Measurements from ENCODE around the gene LAMB1. TPM values are rescaled to one million over a fixed set of nuclear protein-coding genes. Genes with fewer than 3 reads are reported as not detected.
"Not testable (repeated sequence)": the region's sequence is repeated elsewhere in the genome, so short reads cannot be mapped to it uniquely, and the experiment has no call there.

LAMB1 gene
- total RNA-seq, 2 donors from 2014 or later, result 91.6 to 96.7 TPM

DNA sequence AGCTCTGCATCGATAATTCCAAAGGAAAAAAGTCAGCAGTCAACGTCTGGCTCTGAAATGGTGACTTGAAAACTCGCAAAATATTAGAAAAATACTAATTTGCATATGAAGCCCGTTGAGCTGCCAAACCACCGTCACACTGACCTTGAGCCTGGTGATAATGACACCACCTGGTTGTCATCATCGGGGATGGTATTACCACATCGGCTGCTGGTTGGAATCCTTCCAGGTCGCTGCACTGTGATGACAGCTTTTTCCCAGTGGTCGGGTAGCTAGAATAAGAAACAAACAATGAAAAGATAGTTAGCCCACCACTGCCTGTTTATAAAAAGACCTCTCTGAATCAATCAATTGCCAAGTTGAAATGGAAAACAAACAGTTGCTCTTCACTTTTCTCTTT, 41.6 kb downstream of the LAMB1 start:
- no peaks in the 10 kb centered on the region for H3K27me3 ChIP-seq
- no peak for DNase-seq
- H3K36me3 ChIP-seq, result peaks cover 14% of the 10 kb centered on the region
- TF ChIP-seq, protein P1, sequence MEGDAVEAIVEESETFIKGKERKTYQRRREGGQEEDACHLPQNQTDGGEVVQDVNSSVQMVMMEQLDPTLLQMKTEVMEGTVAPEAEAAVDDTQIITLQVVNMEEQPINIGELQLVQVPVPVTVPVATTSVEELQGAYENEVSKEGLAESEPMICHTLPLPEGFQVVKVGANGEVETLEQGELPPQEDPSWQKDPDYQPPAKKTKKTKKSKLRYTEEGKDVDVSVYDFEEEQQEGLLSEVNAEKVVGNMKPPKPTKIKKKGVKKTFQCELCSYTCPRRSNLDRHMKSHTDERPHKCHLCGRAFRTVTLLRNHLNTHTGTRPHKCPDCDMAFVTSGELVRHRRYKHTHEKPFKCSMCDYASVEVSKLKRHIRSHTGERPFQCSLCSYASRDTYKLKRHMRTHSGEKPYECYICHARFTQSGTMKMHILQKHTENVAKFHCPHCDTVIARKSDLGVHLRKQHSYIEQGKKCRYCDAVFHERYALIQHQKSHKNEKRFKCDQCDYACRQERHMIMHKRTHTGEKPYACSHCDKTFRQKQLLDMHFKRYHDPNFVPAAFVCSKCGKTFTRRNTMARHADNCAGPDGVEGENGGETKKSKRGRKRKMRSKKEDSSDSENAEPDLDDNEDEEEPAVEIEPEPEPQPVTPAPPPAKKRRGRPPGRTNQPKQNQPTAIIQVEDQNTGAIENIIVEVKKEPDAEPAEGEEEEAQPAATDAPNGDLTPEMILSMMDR (IDR thresholded peaks at IDR 0.05), result no peak
- H3K9me3 ChIP-seq, result no peaks in the 10 kb centered on the region
- H3K4me3 ChIP-seq, result no peak overlapping the region
- no peaks in the 10 kb centered on the region for H3K4me1 ChIP-seq
- H3K27ac ChIP-seq, result no peak overlapping the region
- H3K9ac ChIP-seq (ENCODE audit: low read depth in 2 of 2, low read length in 2 of 2), result no peak overlapping the region
- intact Hi-C loops (cut with DNase I), result no loop called here

DNA sequence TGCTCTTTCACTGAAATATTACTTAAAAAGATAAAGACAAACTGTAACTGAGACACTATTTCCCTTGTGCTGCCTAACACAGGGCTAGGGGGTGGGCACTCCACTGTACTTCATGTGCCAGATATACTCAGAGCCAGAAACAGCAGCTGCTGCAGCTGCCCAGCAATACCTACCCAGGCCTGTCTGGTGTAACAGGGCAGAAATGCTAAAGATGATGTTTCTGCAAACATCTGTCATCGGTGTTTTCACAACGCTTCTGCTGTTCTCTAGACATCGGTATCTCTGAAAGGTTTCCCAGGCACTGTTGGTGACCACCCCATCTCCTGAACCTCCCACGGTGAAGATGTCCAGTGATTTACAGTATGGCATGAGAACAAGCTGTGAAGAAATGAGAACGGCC, 42.7 kb downstream of the LAMB1 start:
- Histone ChIP-seq H3K27me3 (no peaks in the 10 kb centered on the region), H3K4me3 (no peak overlapping the region), H3K36me3 (peaks cover 14% of the 10 kb centered on the region), H3K4me1 (no peaks in the 10 kb centered on the region), H3K27ac (no peak overlapping the region), H3K9ac (ENCODE audit: low read depth in 2 of 2, low read length in 2 of 2) (no peak overlapping the region), H3K9me3 (no peaks in the 10 kb centered on the region)
- TF ChIP-seq, protein P1 (IDR thresholded peaks at IDR 0.05), result no peak
- intact Hi-C loops (cut with DNase I), result no loop called here
- no peak for DNase-seq

DNA sequence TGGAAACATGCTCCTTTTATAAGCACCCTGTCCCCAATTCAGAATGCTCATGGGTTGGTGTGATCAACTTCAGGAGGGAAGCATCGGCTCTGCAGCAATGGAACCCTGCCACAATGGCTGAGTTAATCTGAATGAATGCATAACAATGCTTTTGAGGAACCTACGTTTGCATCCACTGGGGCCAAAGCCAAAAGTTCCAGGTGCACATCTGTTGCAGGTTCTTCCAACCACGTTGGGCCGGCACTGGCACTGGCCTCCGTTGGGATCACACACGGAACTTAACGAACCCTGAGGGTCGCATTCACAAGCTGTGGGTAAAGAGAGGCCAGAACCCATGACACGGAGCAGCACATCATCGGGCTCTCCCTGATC, 43.4 kb downstream of the LAMB1 start:
- peaks cover 14% of the 10 kb centered on the region for H3K36me3 ChIP-seq
- H3K4me1 ChIP-seq, result no peaks in the 10 kb centered on the region
- H3K4me3 ChIP-seq, result no peak overlapping the region
- TF ChIP-seq, protein P1 (IDR thresholded peaks at IDR 0.05), result no peak
- no peaks in the 10 kb centered on the region for H3K9me3 ChIP-seq
- DNase-seq, result no peak
- no peak overlapping the region for H3K9ac ChIP-seq (ENCODE audit: low read depth in 2 of 2, low read length in 2 of 2)
- no peaks in the 10 kb centered on the region for H3K27me3 ChIP-seq
- intact Hi-C loops (cut with DNase I), result no loop called here
- H3K27ac ChIP-seq, result no peak overlapping the region

DNA sequence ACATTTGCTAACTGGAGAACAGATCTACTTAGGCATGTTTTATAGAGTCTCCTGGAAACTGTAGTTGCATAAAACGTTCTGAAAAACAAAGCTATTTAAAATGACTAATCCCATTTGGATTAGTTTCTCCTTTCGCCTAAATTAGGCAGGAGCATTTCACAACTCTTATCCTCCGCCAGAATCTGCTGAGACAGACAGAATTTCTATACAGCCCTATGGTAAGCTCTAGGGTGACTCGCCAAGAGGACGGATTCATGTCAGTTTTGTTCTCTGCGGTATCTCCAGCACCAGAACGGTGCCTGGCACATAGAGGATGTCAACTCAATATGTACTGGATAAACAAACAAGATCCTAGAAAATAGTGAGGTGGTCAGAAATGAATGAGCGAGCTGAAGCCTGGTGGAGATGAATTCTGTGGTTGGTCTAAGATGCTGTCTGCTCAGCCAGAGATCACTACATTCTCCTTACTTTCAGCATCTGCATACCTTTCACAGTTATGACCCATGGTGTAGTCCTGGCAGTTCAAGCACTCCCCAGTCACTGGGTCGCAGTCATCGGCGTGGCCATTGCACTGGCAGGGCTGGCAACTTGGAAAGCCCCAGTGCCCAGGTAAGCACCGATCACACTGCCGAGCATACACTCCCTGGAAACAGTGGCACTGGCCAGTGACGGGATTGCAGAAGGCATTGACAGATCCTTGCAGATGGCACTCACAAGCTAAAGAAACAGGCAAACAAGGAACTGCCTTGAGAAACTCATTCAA, 44.0 kb downstream of the LAMB1 start:
- Histone ChIP-seq H3K4me3 (no peak overlapping the region), H3K27me3 (no peaks in the 10 kb centered on the region), H3K4me1 (no peaks in the 10 kb centered on the region), H3K9ac (ENCODE audit: low read depth in 2 of 2, low read length in 2 of 2) (no peak overlapping the region), H3K9me3 (no peaks in the 10 kb centered on the region), H3K36me3 (peaks cover 11% of the 10 kb centered on the region), H3K27ac (no peak overlapping the region)
- DNase-seq, result no peak
- intact Hi-C loops (cut with DNase I), result no loop called here
- TF ChIP-seq, protein P1 (IDR thresholded peaks at IDR 0.05), result no peak

DNA sequence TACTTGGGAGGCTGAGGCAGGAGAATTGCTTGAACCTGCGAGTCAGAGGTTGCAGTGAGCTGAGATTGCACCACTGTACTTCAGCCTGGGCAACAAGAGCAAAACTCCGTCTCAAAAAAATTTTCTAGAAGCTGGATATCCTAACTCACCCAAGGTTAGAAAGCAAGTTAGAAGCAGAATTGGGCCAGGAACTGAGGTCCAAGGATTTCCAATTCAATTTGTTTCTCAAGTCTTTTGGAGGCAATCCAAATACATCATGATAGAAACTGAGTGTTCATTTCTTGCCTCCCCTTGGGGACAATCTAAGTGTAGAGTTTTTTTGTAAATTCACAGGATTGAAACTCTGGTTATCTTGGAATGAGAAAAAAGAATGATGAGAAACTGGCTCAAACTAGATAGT, 45.5 kb downstream of the LAMB1 start:
- H3K27ac ChIP-seq, result no peak overlapping the region
- H3K36me3 ChIP-seq, result peaks cover 21% of the 10 kb centered on the region
- TF ChIP-seq, protein P1 (IDR thresholded peaks at IDR 0.05), result no peak
- no peaks in the 10 kb centered on the region for H3K27me3 ChIP-seq
- no peak for DNase-seq
- H3K4me1 ChIP-seq, result no peaks in the 10 kb centered on the region
- no peaks in the 10 kb centered on the region for H3K9me3 ChIP-seq
- intact Hi-C loops (cut with DNase I), result no loop called here
- H3K9ac ChIP-seq (ENCODE audit: low read depth in 2 of 2, low read length in 2 of 2), result no peak overlapping the region
- no peak overlapping the region for H3K4me3 ChIP-seq

DNA sequence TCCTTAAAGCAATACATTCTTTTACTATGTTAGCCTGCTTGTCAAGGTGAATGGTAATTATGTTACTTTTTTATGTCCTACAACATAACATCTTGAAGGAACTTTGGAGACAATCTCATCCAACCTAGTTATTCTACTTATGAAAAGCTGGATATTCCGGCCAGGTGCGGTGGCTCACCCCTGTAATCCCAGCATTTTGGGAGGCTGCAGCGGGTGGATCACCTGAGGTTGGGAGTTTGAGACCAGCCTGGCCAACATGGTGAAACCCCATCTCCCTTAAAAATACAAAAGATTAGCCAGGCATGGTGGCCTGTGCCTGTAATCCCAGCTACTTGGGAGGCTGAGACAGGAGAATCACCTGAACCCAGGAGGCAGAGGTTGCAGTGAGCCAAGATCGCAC, 46.0 kb downstream of the LAMB1 start:
- not testable (repeated sequence) for H3K27ac ChIP-seq
- peaks cover 26% of the 10 kb centered on the region for H3K36me3 ChIP-seq

More for the DNA sequence above, 46.0 kb downstream of the LAMB1 start:
- H3K4me1 ChIP-seq; H3K9me3 ChIP-seq; DNase-seq; H3K9ac ChIP-seq (ENCODE audit: low read depth in 2 of 2, low read length in 2 of 2); intact Hi-C loops (cut with DNase I); H3K27me3 ChIP-seq; H3K4me3 ChIP-seq: not testable (repeated sequence)
